ENCODE measurements around the gene LIG1.
"Not testable (repeated sequence)": the region's sequence is repeated elsewhere in the genome, so short reads cannot be mapped to it uniquely, and the experiment has no call there.

The LIG1 gene

DNA sequence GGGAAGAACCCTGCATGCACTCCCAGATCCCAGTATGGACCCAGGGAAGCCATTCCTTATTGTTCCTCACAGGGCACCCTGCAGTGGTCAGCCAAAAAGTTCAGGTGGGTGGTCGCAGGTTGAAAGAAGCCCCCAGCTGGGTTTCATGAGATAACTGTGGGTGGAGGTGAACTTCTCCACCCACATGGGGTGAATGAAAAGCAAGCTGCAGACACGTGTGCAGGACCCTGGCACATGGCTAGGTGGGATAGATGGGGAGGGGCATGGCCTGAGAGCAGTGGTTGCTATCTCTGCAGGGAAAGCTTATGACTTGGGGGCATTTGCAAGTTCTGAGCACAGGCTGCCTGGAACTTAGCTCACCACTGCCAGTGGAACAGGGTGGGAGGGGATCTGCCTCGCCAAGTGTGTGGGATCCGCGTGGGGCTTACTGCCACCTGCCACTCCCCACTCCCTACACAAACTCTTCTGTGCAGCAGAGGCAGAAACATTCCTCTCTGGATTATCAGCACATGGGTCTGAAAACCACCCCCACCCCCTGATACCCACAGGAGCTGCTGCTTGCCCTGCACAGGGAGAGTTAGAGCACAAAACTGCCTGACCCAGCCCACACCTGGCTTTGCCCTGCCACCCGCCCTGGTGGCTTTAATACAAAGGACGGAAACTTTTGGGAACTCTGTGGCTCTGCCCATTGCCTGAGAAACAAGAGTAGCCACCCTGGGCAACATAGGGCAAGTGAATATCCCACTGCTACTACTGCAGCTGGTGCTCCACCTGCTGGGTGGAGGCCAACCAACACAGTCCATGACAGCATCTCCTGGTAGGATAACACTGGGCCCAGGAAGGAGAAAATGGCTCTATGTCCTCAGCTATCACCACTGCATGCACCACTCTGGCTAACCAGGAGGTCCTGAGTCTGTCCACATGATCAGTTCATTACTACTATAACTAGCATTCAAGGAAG lies 84.0 kb downstream of the LIG1 start:
- DNase-seq (ENCODE audit: extremely low read depth in 1 of 2, low read depth in 1 of 2), result no peak

DNA sequence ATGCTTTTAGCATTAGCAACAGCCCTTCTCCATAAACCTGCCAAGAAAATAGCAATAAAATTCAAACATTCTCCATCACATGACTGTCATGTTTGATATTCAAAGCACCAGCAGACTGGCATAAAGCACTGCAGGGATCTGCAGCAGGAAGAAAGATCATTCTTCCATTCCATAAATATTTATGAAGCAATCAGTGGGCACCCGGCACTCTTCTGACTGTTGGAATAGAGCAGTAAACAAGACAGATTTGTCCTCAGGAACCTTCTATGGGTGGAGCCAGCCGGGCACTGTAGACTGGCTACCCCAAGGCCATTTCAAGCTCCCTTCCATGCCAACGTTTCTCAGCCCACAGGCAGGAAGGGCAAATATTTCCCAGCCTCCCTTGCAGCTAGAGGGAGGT lies 85.1 kb downstream of the LIG1 start:
- no peak for DNase-seq (ENCODE audit: extremely low read depth in 1 of 2, low read depth in 1 of 2)

DNA sequence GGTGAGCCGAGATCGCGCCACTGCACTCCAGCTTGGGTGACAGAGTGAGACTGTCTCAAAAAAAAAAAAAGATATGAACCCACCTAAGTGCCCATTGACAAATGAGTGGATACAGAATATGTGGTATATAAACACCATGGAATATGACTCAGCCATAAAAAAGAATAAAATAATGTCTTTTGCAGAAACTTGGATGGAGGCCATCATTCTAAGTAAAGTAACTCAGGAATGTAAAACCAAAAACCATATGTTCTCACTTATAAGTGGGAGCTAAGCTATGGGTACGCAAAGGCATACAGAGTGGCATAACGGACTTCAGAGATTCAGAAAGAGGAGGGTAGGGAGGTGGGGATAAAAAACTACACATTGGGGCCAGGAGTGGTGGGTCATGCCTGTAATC lies 89.0 kb downstream of the LIG1 start:
- DNase-seq (ENCODE audit: extremely low read depth in 1 of 2, low read depth in 1 of 2), result no peak

DNA sequence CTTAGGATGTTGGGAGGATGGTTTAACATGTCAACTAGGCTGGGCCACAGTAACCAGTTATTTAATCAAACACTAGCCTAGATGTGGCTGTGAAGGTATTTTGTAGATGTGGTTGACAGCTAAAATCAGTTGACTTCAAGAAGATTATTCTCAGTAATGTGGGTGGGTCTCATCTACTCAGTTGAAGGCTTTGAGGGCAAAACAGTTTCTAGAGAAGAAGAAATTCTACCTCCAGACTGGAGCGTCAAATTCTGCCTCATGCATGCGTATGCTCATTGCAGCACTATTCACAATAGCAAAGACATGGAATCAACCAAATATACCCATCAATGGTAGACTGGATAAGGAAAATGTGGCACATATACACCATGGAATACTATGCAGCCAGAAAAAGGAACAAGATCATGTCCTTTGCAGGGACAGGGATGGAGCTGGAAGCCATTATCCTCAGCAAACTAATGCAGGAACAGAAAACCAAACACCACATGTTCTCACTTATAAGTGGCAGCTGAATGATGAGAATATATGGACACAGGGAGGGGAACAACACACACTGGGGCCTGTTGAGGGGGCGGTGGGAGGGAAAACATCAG lies 99.9 kb downstream of the LIG1 start:
- not testable (repeated sequence) for DNase-seq (ENCODE audit: extremely low read depth in 1 of 2, low read depth in 1 of 2)

DNA sequence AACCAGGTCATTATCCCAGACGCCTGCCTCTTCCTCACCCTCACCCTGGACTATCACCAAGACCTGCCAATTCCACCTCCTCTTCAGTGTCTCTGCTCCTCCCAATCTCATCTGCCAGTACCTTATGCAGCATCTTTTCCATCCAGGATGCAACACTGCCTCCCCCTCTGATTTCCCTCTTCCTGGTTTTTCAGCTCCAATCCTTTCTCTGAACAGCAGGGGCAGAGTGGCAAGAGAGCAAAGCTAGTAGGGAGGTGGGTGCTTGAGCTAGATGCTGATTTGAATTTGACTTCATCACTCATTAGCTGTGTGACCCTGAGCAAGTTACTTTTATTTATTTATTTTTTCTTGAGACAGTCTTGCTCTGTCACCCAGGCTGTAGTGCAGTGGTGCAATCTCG lies 100.7 kb downstream of the LIG1 start:
- DNase-seq (ENCODE audit: extremely low read depth in 1 of 2, low read depth in 1 of 2), result no peak
